B cell (primary cell): Measurements from ENCODE around the gene LIN37. TPM values are rescaled to one million over a fixed set of nuclear protein-coding genes. Genes with fewer than 3 reads are reported as not detected.

Source experiments
- ATAC-seq: fragments of 200-7000 bp; cut with Tn5 transposase; one replicate; pipeline ENCODE4 v1.10.0; 2021; ENCODE audit warnings: low read depth, mild to moderate bottlenecking, moderate number of reproducible peaks, moderate library complexity
- CTCF ChIA-PET: fragments of 350-600 bp; sonication (Branson Sonifier 250); formaldehyde crosslinking; loops from one replicate; lab custom pipeline; 2021; ENCODE audit warnings: antibody characterized with exemption, inconsistent platforms; lab: Charles Lee
- POLR2A ChIA-PET: fragments of 350-600 bp; sonication (Branson Sonifier 250); formaldehyde crosslinking; loops from one replicate; lab custom pipeline; 2021; ENCODE audit warnings: antibody characterized with exemption; lab: Charles Lee
- DNase-seq: peaks from one replicate; pipeline ENCODE4 v3.0.0; 2013
- H2AFZ ChIP-seq: 2 replicates; pipeline ENCODE4 v1.6.1; 2012; ENCODE audit warnings: mild to moderate bottlenecking, low read depth, low read length; ENCODE audit not compliant: insufficient read depth, poor library complexity, severe bottlenecking
- H3K27ac ChIP-seq, 2 donors: 1 replicate in 1 of 2; 2 replicates in 1 of 2; pipeline ENCODE4 v1.5.1; 2012 to 2013; ENCODE audit warnings: low read length in 2 of 2, mild to moderate bottlenecking in 2 of 2, moderate library complexity in 1 of 2
- H3K27me3 ChIP-seq, 4 experiments: fragments of 200-600 bp in 1 of 4; sonication (generic) in 1 of 4; replicated peaks in 1 of 4; 1 replicate in 2 of 4; 2 replicates in 2 of 4; pipeline versions ENCODE4 v1.6.1 to v1.7.0; 2013 to 2016; ENCODE audit warnings: low read length in 3 of 4, mild to moderate bottlenecking in 2 of 4, mixed read lengths in 1 of 4, moderate library complexity in 1 of 4; ENCODE audit not compliant: insufficient read depth in 4 of 4, control insufficient read depth in 3 of 4; ENCODE audit errors: control extremely low read depth in 1 of 4
- H3K36me3 ChIP-seq, 2 experiments: replicated peaks in 1 of 2; 1 replicate in 1 of 2; 2 replicates in 1 of 2; pipeline versions ENCODE4 v1.6.1 to v1.7.1; 2013; ENCODE audit warnings: low read length in 1 of 2; ENCODE audit not compliant: insufficient read depth in 2 of 2, control insufficient read depth in 1 of 2; ENCODE audit errors: control extremely low read depth in 1 of 2, extremely low read depth in 1 of 2
- H3K4me1 ChIP-seq, 2 donors: fragments of 200-600 bp in 1 of 2; sonication (generic) in 1 of 2; 1 replicate in 1 of 2; 2 replicates in 1 of 2; pipeline versions ENCODE4 v1.5.1 to v1.6.1; 2013 to 2017; ENCODE audit warnings: low read length in 2 of 2; ENCODE audit not compliant: control insufficient read depth in 2 of 2, insufficient read depth in 2 of 2
- H3K4me2 ChIP-seq: replicated peaks from 2 replicates; pipeline ENCODE3; 2012; ENCODE audit warnings: mild to moderate bottlenecking, low read depth, low read length; ENCODE audit not compliant: poor library complexity, severe bottlenecking
- H3K4me3 ChIP-seq, 5 experiments: fragments of 200-600 bp in 1 of 5; sonication (generic) in 1 of 5; 1 replicate in 3 of 5; 2 replicates in 2 of 5; pipeline versions ENCODE4 v1.5.1 to v1.7.0; 2011 to 2016; ENCODE audit warnings: low read length in 4 of 5, mild to moderate bottlenecking in 4 of 5, low read depth in 2 of 5, control low read depth in 1 of 5, moderate library complexity in 1 of 5; ENCODE audit not compliant: insufficient read depth in 1 of 5; ENCODE audit errors: control extremely low read depth in 1 of 5, extremely low read depth in 1 of 5
- H3K79me2 ChIP-seq: fragments of 200-600 bp; sonication (generic); one replicate; pipeline ENCODE4 v1.6.0; 2016; ENCODE audit warnings: low read length; ENCODE audit not compliant: control insufficient read depth, insufficient read depth
- H3K9ac ChIP-seq: fragments of 200-600 bp; sonication (generic); 2 replicates; pipeline ENCODE4 v1.6.1; 2017; ENCODE audit warnings: mild to moderate bottlenecking, low read length, moderate library complexity
- H3K9me3 ChIP-seq, 3 donors: one replicate each; pipeline versions ENCODE4 v1.6.1 to v1.7.1; 2013; ENCODE audit warnings: low read length in 2 of 3; ENCODE audit not compliant: control insufficient read depth in 2 of 3, insufficient read depth in 1 of 3; ENCODE audit errors: control extremely low read depth in 1 of 3
- H4K20me1 ChIP-seq: 2 replicates; pipeline ENCODE4 v1.6.0; 2012; ENCODE audit warnings: mild to moderate bottlenecking, low read length; ENCODE audit not compliant: insufficient read depth, control insufficient read depth, poor library complexity, severe bottlenecking
- H3K27ac Mint-ChIP-seq: one replicate; pipeline ENCODE4 v1.8.0; 2021; ENCODE audit warnings: mixed read lengths
- H3K27me3 Mint-ChIP-seq: one replicate; pipeline ENCODE4 v1.8.0; 2021; ENCODE audit warnings: mixed read lengths
- H3K4me1 Mint-ChIP-seq: one replicate; pipeline ENCODE4 v1.8.0; 2021; ENCODE audit warnings: mixed read lengths
- H3K4me3 Mint-ChIP-seq: one replicate; pipeline ENCODE4 v1.8.0; 2021; ENCODE audit warnings: mixed read lengths
- H3K9me3 Mint-ChIP-seq: one replicate; pipeline ENCODE4 v1.8.0; 2022; ENCODE audit warnings: mixed read lengths; ENCODE audit not compliant: insufficient read depth
- EZH2 ChIP-seq: IDR thresholded peaks from 2 replicates; pipeline ENCODE4 v1.6.1; 2012; ENCODE audit warnings: borderline replicate concordance, low read depth, mild to moderate bottlenecking, moderate library complexity, low read length; ENCODE audit not compliant: insufficient read depth, poor library complexity, severe bottlenecking
- WGBS: methylation state at CpG from one replicate; pipeline ENCODE4 v1.1.5; 2013; ENCODE audit warnings: missing lambda C conversion rate; ENCODE audit not compliant: insufficient coverage; 5-methylcytosine and 5-hydroxymethylcytosine counted together
- intact Hi-C: fragments of 100-400 bp; cut with micrococcal nuclease; formaldehyde crosslinking; loops from one replicate; pipeline ENCODE4 v1.10.0; 2022
- polyA plus RNA-seq: library from polyadenylated mRNA; depleted of rRNA; stranded (reverse); fragments of >200 nt; gene quantifications from 2 replicates; pipeline ENCODE4 v1.2.3, GENCODE V29; 2012
- total RNA-seq, 2 donors: library from RNA; stranded (reverse); fragments of 120-200 nt in 1 of 2; gene quantifications; 1 replicate in 1 of 2; 2 replicates in 1 of 2; pipeline versions ENCODE4 v1.2.3 to v1.2.4, GENCODE V29; 2013 to 2022
- TF ChIP-seq, protein P1 (sequence below): fragments of 200-600 bp; IDR thresholded peaks from one replicate; pipeline ENCODE4 v1.8.0; 2022; ENCODE audit warnings: antibody characterized with exemption, mild to moderate bottlenecking

LIN37 gene
- total and polyA plus RNA-seq, 2 donors (not counting 1 experiment from before 2014, with no cell fraction given) = 22.3 to 64.1 TPM

DNA sequence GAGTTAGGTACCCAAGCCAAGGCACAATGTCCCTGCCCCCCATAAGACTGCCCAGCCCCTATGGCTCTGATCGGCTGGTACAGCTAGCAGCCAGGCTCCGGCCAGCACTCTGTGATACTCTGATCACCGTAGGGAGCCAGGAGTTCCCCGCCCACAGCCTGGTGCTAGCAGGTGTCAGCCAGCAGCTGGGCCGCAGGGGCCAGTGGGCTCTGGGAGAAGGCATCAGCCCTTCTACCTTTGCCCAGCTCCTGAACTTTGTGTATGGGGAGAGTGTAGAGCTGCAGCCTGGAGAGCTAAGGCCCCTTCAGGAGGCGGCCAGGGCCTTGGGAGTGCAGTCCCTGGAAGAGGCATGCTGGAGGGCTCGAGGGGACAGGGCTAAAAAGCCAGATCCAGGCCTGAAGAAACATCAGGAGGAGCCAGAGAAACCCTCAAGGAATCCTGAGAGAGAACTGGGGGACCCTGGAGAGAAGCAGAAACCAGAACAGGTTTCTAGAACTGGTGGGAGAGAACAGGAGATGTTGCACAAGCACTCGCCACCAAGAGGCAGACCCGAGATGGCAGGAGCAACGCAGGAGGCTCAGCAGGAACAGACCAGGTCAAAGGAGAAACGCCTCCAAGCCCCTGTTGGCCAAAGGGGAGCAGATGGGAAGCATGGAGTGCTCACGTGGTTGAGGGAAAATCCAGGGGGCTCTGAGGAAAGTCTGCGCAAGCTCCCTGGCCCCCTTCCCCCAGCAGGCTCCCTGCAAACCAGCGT is 33.6 kb upstream of the LIN37 start:
- H3K4me2 ChIP-seq = peak overlapping the region; percentile 94
- CTCF ChIA-PET = interaction anchor here (1.3 to 6.5 kb wide), 5 partner anchors 12 to 33 kb away, joined by 3 to 123 read pairs (median 15); partner anchors contain the start of gene LIN37
- peak overlapping the region; percentile 98 for H3K4me3 Mint-ChIP-seq
- no peak overlapping the region for H2AFZ ChIP-seq
- H3K27me3 ChIP-seq = no peaks in the 10 kb centered on the region
- peak overlapping the region; percentile 58 for H3K9ac ChIP-seq
- peaks cover 16% of the 10 kb centered on the region for H4K20me1 ChIP-seq
- peaks cover 38% of the 10 kb centered on the region for H3K79me2 ChIP-seq
- no peaks in the 10 kb centered on the region for H3K9me3 ChIP-seq
- H3K27ac ChIP-seq = peak overlapping the region; percentile 85
- TF ChIP-seq EZH2 = no peak
- TF ChIP-seq, protein P1, sequence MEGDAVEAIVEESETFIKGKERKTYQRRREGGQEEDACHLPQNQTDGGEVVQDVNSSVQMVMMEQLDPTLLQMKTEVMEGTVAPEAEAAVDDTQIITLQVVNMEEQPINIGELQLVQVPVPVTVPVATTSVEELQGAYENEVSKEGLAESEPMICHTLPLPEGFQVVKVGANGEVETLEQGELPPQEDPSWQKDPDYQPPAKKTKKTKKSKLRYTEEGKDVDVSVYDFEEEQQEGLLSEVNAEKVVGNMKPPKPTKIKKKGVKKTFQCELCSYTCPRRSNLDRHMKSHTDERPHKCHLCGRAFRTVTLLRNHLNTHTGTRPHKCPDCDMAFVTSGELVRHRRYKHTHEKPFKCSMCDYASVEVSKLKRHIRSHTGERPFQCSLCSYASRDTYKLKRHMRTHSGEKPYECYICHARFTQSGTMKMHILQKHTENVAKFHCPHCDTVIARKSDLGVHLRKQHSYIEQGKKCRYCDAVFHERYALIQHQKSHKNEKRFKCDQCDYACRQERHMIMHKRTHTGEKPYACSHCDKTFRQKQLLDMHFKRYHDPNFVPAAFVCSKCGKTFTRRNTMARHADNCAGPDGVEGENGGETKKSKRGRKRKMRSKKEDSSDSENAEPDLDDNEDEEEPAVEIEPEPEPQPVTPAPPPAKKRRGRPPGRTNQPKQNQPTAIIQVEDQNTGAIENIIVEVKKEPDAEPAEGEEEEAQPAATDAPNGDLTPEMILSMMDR = no peak
- H3K4me1 Mint-ChIP-seq = peaks cover 74% of the 10 kb centered on the region
- H3K27me3 Mint-ChIP-seq = no peaks in the 10 kb centered on the region
- peaks cover 41 to 88% of the 10 kb centered on the region in 2 donors for H3K4me1 ChIP-seq
- peak overlapping the region in 4 of 5 experiments; percentile 39 to 76 (median 51) for H3K4me3 ChIP-seq
- intact Hi-C loops = loop anchor here (10.0 kb wide), 2 partner anchors 190 to 370 kb away; partner anchors contain the start of genes FFAR1, HCST, NFKBID and TYROBP
- peak overlapping the region; percentile 99 for H3K27ac Mint-ChIP-seq
- WGBS = 53% methylated on average over 11 of the region's 14 CpGs
- H3K36me3 ChIP-seq = peaks cover 0 to 4% of the 10 kb centered on the region in 2 experiments
- POLR2A ChIA-PET = interaction anchor here (0.6 to 4.6 kb wide), 4 partner anchors 9 to 34 kb away, joined by 3 to 53 read pairs (median 4); partner anchors contain the start of gene LIN37
- ATAC-seq = no peak
- DNase-seq = peak; percentile 48
- H3K9me3 Mint-ChIP-seq = no peaks in the 10 kb centered on the region
